GM19043 (cell line): ENCODE measurements around the gene RIC8A.
"Not testable (repeated sequence)": the region's sequence is repeated elsewhere in the genome, so short reads cannot be mapped to it uniquely, and the experiment has no call there.

Experiments used
- ATAC-seq: cut with Tn5 transposase; IDR thresholded peaks from one replicate; pipeline ENCODE4 v1.9.1; 2021; ENCODE audit warnings: low read depth; ENCODE audit not compliant: unreplicated experiment

RIC8A gene

GRCh38 chr11:217704-218103 is 10.2 kb downstream of the RIC8A start:
- no peak for ATAC-seq

GRCh38 chr11:218815-219593 is 11.5 kb downstream of the RIC8A start:
- ATAC-seq: no peak

GRCh38 chr11:220641-221215 is 13.2 kb downstream of the RIC8A start:
- ATAC-seq: not testable (repeated sequence)

- ATAC-seq: no peak
These were observed 14.0 kb downstream of the RIC8A start for GRCh38 chr11:221539-221938.

DNA sequence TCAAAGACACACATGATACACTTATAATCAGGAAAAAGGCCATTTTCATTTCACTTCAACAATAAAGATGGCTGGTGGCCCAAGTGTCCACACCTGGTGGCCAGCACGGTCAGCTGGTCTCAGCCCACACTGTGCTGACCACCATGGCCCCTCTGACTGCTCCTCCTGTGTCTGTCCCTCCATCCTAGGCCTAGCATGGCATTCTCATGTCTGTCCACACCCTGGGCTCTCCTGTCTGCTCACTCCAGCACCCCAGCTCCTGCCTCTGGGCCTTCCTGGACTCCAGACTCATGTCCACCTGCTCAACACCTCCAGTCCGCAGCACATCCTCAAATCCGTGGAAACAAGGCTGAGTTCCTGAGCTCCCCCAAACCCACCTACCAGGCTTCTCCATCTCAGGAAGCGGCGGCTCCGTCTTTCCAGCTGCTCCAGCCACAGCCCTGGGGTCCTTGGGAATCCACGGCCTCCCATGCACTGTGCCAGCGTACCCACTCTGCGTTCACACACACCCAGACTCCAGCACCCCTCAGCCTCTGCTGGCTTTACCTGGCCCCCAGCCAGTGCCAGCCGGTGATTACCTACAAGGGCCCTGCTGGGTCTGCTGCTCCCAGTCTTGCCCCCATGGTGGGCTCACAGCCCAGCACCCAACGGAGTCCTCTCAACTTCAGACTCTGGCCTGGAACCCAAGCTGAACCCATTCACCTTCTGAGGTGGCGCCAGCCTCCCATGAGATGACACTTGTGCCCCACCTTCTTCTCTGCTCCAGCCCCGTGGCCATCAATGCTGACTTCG is 14.7 kb downstream of the RIC8A start:
- ATAC-seq: no peak

- no peak for ATAC-seq
These were observed 15.7 kb downstream of the RIC8A start for GRCh38 chr11:223026-223789.

DNA sequence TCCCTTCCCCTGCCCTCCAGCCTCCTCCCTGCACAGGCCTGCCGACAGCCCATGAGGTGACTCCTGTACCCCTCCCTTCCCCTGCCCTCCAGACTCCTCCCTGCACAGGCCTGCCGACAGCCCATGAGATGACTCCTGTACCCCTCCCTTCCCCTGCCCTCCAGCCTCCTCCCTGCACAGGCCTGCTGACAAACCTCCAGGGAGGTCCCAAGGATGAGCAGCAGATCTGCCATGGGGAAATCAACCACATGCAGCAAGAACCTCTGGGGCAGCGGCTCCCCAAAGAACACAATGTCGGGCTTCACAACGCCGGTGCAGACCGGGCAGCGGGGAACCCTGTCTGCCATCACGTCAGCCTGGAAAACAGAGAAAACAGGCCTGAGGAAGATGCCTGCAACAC is 16.4 kb downstream of the RIC8A start:
- ATAC-seq: no peak

DNA sequence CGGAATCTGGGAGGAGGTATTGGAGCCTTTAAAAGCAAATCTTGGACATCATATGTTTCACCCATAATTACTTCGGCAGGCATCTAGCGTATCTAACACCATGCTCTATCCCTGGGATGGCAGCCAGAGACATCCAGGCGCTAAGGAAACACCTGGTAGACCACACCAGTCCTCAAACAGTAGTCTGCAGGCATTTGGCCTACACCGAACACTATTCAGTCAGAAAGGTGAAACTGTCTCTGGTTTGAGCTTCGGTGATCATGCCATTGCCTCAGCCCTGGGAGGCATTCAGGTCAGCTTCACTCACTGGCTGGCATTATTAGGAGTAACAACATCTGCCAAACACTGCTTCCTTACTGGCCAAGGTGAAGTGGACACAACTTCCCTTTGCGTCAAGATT is 16.9 kb downstream of the RIC8A start:
- ATAC-seq: no peak

GRCh38 chr11:225734-226453 is 18.4 kb downstream of the RIC8A start:
- no peak for ATAC-seq

DNA sequence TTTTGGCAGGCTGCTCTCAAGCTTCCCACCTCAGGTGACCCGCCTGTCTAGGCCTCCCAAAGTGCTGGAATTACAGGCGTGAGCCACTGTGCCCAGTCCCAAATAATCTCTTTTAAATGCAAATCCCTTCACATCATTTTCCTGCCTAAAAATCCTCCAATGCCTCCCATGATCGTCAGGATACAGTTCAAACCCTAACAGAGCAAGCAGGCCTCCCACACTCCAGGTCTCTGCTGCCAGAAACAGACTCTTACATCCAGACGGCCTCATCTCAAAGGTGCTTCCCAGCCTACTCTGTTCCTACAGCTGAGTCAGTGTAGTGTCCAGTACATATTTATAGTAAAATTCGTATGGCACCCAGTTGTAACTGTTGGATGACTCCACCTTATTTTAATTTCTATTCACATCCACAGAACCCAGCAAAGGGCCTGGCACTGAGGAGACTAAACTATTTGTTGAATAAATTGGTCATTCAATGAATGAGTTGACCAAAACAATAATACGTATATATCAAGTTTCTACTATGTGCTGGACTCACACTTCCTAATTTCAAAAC is 20.4 kb downstream of the RIC8A start:
- ATAC-seq: no peak

GRCh38 chr11:230431-230830 is 22.9 kb downstream of the RIC8A start:
- no peak for ATAC-seq

- ATAC-seq: no peak
These were observed 25.5 kb downstream of the RIC8A start for GRCh38 chr11:232783-233565.

DNA sequence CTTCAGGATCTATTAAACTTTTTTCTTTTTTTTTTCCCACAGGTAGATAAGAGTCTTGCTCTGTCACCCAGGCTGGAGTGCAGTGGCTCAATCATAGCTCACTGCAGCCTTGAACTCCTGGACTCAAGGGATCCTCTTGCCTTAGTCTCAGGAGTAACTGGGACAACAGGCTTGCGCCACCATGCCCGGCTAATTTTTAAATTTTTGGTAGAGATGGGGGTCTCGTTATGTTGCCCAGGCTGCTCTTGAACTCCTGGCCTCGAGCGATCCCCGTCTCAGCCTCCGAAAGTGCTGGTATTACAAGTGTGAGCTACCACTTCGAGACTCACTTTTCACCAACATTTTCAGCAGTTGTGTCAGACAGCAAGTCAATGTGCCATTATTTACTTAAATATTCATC is 27.7 kb downstream of the RIC8A start:
- ATAC-seq: no peak

- ATAC-seq: peak; percentile 7
These were observed 28.1 kb downstream of the RIC8A start for GRCh38 chr11:235609-235996.

DNA sequence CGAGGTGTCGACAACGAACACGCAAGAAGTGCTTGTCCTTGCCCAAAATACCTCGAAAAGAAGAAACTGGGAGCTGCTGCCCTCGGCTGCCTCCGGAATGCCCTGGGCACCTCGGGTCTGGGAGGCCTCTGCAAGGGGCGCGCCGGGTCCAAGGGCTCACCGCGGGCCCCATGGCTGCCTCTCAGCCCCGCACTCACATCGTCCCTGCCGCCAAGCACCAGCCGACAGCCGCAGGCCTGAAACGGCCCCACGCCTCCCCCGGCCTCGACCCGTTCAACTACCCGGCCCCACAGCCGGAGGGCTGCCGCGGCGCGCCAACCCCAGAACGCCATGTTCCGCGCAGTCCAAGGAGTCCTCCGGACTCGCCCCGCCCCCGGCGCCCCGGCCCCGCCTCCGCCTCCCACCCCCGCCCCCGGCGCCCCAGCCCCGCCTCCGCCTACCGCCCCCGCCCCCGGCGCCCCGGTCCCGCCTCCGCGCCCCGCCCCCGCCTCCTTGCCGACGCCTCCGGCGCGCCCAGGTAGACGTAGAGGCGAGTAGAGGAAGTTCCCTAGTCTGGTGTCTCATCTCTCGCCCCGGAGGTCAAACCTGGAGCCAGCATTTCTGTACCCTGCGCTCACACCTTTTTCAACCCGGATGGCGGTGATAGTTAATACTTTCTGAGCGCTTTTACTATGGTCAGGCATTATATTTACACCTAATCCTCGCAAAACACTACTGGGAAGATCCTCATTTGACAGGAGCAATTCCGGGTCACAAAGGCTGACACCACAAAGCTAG is 28.7 kb downstream of the RIC8A start, which contains the start of gene SIRT3:
SIRT3 (minus strand) TSS at position 346 of the 777 bp plus-strand sequence; CDS start at position 332, 14 bp downstream.
- ATAC-seq: peak; percentile 76

GRCh38 chr11:236774-237767 is 29.6 kb downstream of the RIC8A start, which contains the start of gene PSMD13:
TSS of gene PSMD13 (plus strand) at chr11:236976. CDS start at chr11:237050, 74 bp downstream.
- peak; percentile 60 for ATAC-seq

- ATAC-seq: not testable (repeated sequence)
These were observed 30.8 kb downstream of the RIC8A start for GRCh38 chr11:238346-238745.
